ENCODE data around the gene AIPL1. TPM values are rescaled to one million over a fixed set of nuclear protein-coding genes. Genes with fewer than 3 reads are reported as not detected.
"Not testable (repeated sequence)": the region's sequence is repeated elsewhere in the genome, so short reads cannot be mapped to it uniquely, and the experiment has no call there.

Gene AIPL1
- total RNA-seq, 1 experiment from 2014 or later = not detected

GRCh38 chr17:6483507-6483906, 48.6 kb upstream of the AIPL1 start:
- Histone ChIP-seq H3K36me3 (ENCODE audit: control insufficient read depth in 1 of 2, insufficient read depth in 2 of 2, low read length in 2 of 2) (no peaks in the 10 kb centered on the region), H3K79me2 (ENCODE audit: insufficient read depth, low read length) (no peaks in the 10 kb centered on the region), H3K4me1 (ENCODE audit: control insufficient read depth in 1 of 2, insufficient read depth in 2 of 2, low read length in 2 of 2) (peaks cover 0 to 4% of the 10 kb centered on the region in 2 experiments; a peak in 1 of 4 replicates), H2AFZ (ENCODE audit: low read depth, low read length, poor library complexity, severe bottlenecking) (no peak overlapping the region), H3K27ac (ENCODE audit: low read depth, low read length) (no peak overlapping the region), H3K27me3 (ENCODE audit: insufficient read depth, low read length) (no peaks in the 10 kb centered on the region), H3K4me2 (ENCODE audit: low read length) (no peak overlapping the region), H3K9ac (ENCODE audit: low read length) (no peak overlapping the region), H3K9me3 (ENCODE audit: control insufficient read depth in 1 of 2, insufficient read depth in 1 of 2, low read depth in 1 of 2, low read length in 2 of 2) (no peaks in the 10 kb centered on the region), H3K9me2 (ENCODE audit: insufficient read depth) (no peaks in the 10 kb centered on the region), H3K4me3 (replicated peaks in 1 of 2; ENCODE audit: low read depth in 1 of 2, low read length in 2 of 2) (no peak overlapping the region), H4K20me1 (ENCODE audit: insufficient read depth) (no peaks in the 10 kb centered on the region)
- TF ChIP-seq SP1 (IDR thresholded peaks at IDR 0.05; ENCODE audit: low read depth) (no peak), CEBPB (IDR thresholded peaks at IDR 0.05; ENCODE audit: low read depth) (no peak), JUND (IDR thresholded peaks at IDR 0.05) (no peak), ATF3 (IDR thresholded peaks at IDR 0.05) (no peak), EZH2phosphoT487 (IDR thresholded peaks at IDR 0.05; ENCODE audit: borderline replicate concordance) (no peak), POLR2AphosphoS5 (IDR thresholded peaks at IDR 0.05; ENCODE audit: low read depth, low read length) (no peak), MAX (IDR thresholded peaks at IDR 0.05) (no peak), ZNF274 (IDR thresholded peaks at IDR 0.05; ENCODE audit: low read depth, low read length) (no peak), SIN3A (IDR thresholded peaks at IDR 0.05; ENCODE audit: low read depth) (no peak), EGR1 (IDR thresholded peaks at IDR 0.05; ENCODE audit: low read depth) (no peak), TCF7L2 (IDR thresholded peaks at IDR 0.05; ENCODE audit: borderline replicate concordance, extremely low read depth, insufficient read depth, insufficient read length) (no peak), FOSL1 (IDR thresholded peaks at IDR 0.05; ENCODE audit: low read depth) (no peak), POLR2A (IDR thresholded peaks at IDR 0.05; ENCODE audit: borderline replicate concordance, extremely low read depth, insufficient read depth, insufficient read length) (no peak)
- ChIA-PET CTCF (interaction anchor here (1.6 kb wide), 1 partner anchor 11 kb away, joined by 5 read pairs; no protein-coding TSS in a partner anchor), RAD21 (ENCODE audit: low non-redundant PET in 1 of 2, low total read pairs in 2 of 2, uncharacterized antibody in 2 of 2, unreplicated experiment in 2 of 2) (no interaction called here), POLR2A (no interaction called here)
- ATAC-seq (no peak), DNase-seq (ENCODE audit: low read depth, low spot score) (no peak)
- intact Hi-C loops (cut with micrococcal nuclease) = no loop called here
- no TSS peak for BruUV-seq (replicated peaks)

GRCh38 chr17:6482796-6483195, 47.9 kb upstream of the AIPL1 start:
- POLR2A ChIA-PET; H3K9ac ChIP-seq (ENCODE audit: low read length); H3K4me2 ChIP-seq (ENCODE audit: low read length); BruUV-seq (replicated peaks); H3K9me2 ChIP-seq (ENCODE audit: insufficient read depth); H4K20me1 ChIP-seq (ENCODE audit: insufficient read depth); CTCF ChIA-PET; H3K27me3 ChIP-seq (ENCODE audit: insufficient read depth, low read length); RAD21 ChIA-PET (ENCODE audit: low non-redundant PET in 1 of 2, low total read pairs in 2 of 2, uncharacterized antibody in 2 of 2, unreplicated experiment in 2 of 2); H3K9me3 ChIP-seq (ENCODE audit: control insufficient read depth in 1 of 2, insufficient read depth in 1 of 2, low read depth in 1 of 2, low read length in 2 of 2); H3K4me3 ChIP-seq (replicated peaks in 1 of 2; ENCODE audit: low read depth in 1 of 2, low read length in 2 of 2); intact Hi-C loops (cut with micrococcal nuclease); H3K27ac ChIP-seq (ENCODE audit: low read depth, low read length); H2AFZ ChIP-seq (ENCODE audit: low read depth, low read length, poor library complexity, severe bottlenecking); H3K79me2 ChIP-seq (ENCODE audit: insufficient read depth, low read length); H3K36me3 ChIP-seq (ENCODE audit: control insufficient read depth in 1 of 2, insufficient read depth in 2 of 2, low read length in 2 of 2); H3K4me1 ChIP-seq (ENCODE audit: control insufficient read depth in 1 of 2, insufficient read depth in 2 of 2, low read length in 2 of 2); DNase-seq (ENCODE audit: low read depth, low spot score); ATAC-seq: not testable (repeated sequence)
